Muscle of back (tissue), 11 donors: Measurements from ENCODE around the gene TANGO2. TPM values are rescaled to one million over a fixed set of nuclear protein-coding genes. Genes with fewer than 3 reads are reported as not detected.

Experiments
- DNase-seq, 3 donors: peaks; one replicate each; pipeline versions ENCODE4 v3.0.0 to v3.0.0-alpha.2; 2013
- polyA plus RNA-seq, 10 donors: library from polyadenylated mRNA; unstranded; fragments of 120-200 nt; gene quantifications; one replicate each; pipeline ENCODE4 v1.2.1, GENCODE V29; 2013; ENCODE audit not compliant: insufficient read length in 10 of 10

TANGO2 gene
- polyA plus RNA-seq, 10 donors: 7.5 to 11.8 (median 9.6) TPM

GRCh38 chr22:20011993-20012740 is 8.7 kb upstream of the TANGO2 start:
- no peak for DNase-seq

GRCh38 chr22:20012741-20013331 is 8.1 kb upstream of the TANGO2 start:
- DNase-seq: no peak

- DNase-seq: peak in 2 of 3 donors; percentile 60 to 82
These were observed 7.5 kb upstream of the TANGO2 start for GRCh38 chr22:20013382-20013871.

DNA sequence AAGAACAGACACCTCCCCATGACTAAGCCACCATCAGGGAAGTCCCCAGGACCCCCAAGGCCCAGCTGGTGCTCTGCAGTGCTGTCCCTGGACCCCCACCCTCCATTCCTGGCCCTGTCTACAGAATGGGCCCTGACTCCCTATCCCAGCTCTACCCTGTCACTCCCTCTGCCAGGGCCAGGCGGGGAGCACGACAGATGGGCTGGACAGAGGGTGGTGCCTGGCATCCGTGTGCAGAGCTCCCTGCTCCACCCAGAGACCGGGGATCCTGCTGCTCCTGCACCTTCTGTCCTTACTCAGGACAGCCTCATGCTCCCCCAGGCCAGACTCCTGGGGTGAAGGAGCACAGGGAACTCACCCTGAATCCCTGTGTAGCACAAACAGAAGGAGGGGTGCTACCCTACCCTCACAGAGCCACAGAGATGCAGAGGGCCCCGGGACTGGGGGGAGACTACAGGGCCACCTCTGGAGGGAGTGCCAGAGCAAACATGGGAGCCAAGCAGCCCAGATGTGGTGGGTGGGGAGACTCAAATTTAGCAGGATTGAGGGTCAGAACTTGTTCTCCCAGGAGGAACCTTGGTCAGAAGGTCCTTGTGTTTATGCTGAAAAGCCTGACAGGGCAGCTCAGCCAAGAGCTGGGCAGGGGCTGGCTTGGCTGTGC is 6.3 kb upstream of the TANGO2 start:
- no peak for DNase-seq

GRCh38 chr22:20015187-20015625 is 5.7 kb upstream of the TANGO2 start:
- DNase-seq: no peak

DNA sequence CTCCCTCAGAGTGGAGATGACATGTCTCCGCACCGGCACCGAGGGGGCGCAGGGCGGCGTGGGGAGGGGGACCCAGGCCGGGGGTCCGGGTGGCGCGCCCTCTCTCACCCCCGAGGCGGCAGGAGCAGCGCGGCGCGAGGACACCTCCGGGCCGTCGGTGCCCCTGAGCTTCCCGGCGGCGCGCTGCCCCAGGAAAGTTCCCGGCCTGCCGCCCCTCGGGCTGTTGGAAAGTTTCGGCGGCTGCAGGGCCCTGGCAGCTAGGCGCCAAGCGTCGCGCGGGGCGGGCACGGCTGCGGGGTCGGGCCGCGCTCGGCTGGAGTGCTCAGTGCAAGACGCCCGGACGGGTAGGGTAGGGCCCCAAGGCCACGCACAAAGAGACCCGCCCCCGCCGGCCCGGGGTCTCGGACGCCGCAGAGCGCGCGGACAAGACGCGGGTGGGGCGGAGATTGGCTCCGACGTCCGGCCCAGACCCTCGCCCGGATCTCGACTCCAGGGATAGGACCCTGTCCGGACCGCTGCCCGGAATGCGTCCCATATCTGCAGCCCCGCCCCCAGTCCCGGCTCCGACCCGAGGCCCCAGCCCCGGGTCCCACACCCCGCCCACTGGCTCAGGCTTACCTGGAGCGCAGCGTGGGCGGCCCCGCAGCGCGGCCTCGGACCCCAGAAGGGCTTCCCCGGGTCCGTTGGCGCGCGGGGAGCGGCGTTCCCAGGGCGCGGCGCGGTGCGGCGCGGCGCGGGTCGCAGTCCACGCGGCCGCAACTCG is 4.8 kb upstream of the TANGO2 start:
- peak in 1 of 3 donors; percentile 59 for DNase-seq

GRCh38 chr22:20016734-20017621 is 3.9 kb upstream of the TANGO2 start, which contains the start of gene ARVCF:
ARVCF (minus strand) TSS chr22:20016823; CDS start chr22:19990794, 26,029 bp downstream.
- peak; percentile 85 to 96 (median 94) for DNase-seq

- no peak for DNase-seq
These were observed 3.3 kb upstream of the TANGO2 start for GRCh38 chr22:20017622-20017958.

- no peak for DNase-seq
These were observed 2.9 kb upstream of the TANGO2 start for GRCh38 chr22:20018001-20018400.

DNA sequence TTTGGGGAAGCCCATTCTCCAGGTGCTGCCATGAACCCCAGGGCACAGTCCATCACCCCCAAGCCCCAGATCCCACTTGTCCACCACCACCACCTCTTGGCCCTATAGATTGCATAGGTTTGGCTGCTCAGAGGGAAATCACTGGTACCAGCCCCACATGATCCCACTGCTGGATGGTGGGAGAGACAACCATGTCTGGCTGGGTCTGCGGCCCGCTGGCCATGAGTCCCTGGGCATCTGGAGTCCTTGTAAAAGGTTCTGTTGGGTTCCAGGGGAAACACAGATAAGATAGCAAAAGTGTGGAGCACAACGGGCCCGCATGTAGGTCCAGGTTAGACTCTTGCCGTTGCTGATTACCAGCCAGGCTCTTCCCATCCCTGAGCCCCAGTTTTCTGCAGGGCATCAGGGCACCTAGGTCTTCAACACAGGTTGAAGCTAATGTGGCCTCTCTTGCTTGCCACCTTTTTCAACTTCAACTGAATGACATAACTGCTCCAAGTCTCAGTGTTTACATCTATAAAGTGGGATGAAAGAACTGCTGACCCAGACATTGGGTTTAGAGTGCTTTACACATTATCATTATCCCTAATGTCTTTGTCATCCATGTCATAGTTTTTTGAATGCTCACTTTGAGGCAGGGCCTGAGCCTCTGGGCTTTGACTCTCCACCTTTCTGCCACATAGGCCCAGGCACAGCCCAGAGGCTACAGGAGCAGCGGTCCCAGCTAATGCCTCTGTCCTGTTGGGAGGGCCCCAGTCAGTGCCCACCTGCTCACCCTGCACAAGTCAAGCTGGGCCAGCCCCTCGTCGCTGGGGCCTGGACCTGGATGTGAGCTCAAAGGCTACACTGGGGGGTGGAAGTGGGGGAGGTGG is 1.0 kb upstream of the TANGO2 start:
- DNase-seq: no peak

- peak in 1 of 3 donors; percentile 53 for DNase-seq
These were observed 579 bp downstream of the TANGO2 start for GRCh38 chr22:20021196-20022181.

DNA sequence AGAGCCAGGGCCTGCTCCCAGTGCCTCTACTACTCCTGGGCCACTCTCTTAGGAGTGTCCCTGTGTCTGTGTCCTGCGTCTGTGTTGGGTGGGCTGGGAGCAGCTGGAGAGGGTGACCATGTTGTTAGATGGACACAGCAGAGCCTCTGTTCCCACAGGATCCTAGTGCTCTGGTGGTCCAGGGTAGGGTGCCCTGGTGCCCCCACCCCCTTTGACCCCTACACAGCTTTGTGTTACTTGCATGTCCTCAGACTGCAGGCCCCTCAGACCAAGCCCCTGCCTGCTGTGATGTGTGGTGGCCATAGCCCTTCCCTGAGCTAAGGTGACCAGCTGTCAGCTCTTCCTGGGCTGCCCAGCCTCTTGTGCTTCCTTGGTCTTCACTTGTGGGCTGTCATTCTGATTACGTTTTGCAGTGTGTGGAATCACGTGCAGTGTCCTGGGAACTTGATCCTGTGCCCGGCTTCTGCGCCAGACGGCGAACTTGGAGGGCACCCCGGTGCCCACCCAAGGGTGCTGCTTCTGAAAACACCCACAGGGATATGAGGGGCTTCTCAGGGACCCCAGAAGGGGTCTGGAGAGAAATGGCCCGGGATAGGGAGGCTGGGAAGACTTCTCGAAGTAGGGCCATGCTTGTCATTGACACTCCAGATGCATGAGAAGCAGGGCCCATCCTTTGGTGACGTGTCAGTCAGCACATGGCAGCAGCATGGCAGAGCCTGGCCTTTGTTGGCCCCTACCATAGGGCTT is 1.5 kb downstream of the TANGO2 start:
- no peak for DNase-seq

GRCh38 chr22:20022978-20023613 is 2.2 kb downstream of the TANGO2 start:
- no peak for DNase-seq

- DNase-seq: no peak
These were observed 3.3 kb downstream of the TANGO2 start for GRCh38 chr22:20024225-20024624.

- DNase-seq: no peak
These were observed 3.9 kb downstream of the TANGO2 start for GRCh38 chr22:20024650-20025397.

- DNase-seq: no peak
These were observed 4.7 kb downstream of the TANGO2 start for GRCh38 chr22:20025401-20026203.
